ENCODE data around the gene DGCR2. TPM values are rescaled to one million over a fixed set of nuclear protein-coding genes. Genes with fewer than 3 reads are reported as not detected.

Gene DGCR2
- total RNA-seq, 2 donors from 2014 or later, result 29.6 to 34.6 TPM

- Mint-ChIP-seq H3K27me3 (no peaks in the 10 kb centered on the region), H3K27ac (no peak overlapping the region), H3K9me3 (no peaks in the 10 kb centered on the region), H3K4me1 (ENCODE audit: low read depth in 2 of 2) (peaks cover 0 to 10% of the 10 kb centered on the region in 2 donors), H3K36me3 (peaks cover 14% of the 10 kb centered on the region), H3K4me3 (no peak overlapping the region)
- ATAC-seq (no peak), DNase-seq (ENCODE audit: low spot score) (no peak)
Measured at GRCh38 chr22:19137384-19138216, 15.4 kb upstream of the DGCR2 start.

- DNase-seq (ENCODE audit: low spot score) (no peak), ATAC-seq (no peak)
- Mint-ChIP-seq H3K9me3 (no peaks in the 10 kb centered on the region), H3K36me3 (peaks cover 14% of the 10 kb centered on the region), H3K4me1 (ENCODE audit: low read depth in 2 of 2) (peaks cover 0 to 10% of the 10 kb centered on the region in 2 donors), H3K27ac (no peak overlapping the region), H3K4me3 (no peak overlapping the region), H3K27me3 (no peaks in the 10 kb centered on the region)
Measured at GRCh38 chr22:19136915-19137314, 14.7 kb upstream of the DGCR2 start.

DNA sequence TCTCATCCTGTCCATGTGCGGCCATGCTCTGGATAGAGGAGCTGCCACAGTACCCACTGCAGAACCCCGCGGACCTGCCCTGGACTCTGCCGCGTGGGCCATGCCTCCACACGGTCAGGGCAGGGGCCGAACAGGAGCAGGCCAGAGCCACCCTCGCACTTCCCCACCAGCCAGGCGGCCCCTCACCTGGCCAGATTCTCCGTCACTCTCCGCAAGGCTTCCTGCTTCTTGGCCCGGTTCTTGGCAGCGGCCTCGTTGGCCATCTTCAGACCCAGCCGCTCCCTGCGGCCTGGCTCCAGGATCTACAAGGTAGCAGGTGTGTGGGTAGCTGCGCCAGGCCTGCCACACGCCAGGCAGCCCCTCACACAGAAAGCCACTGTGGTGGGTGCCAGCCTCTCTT lies 12.7 kb upstream of the DGCR2 start:
- DNase-seq (ENCODE audit: low spot score), result no peak
- peaks cover 6% of the 10 kb centered on the region for H3K36me3 Mint-ChIP-seq
- H3K27ac Mint-ChIP-seq, result no peak overlapping the region
- H3K27me3 Mint-ChIP-seq, result no peaks in the 10 kb centered on the region
- H3K4me1 Mint-ChIP-seq (ENCODE audit: low read depth in 2 of 2), result peaks cover 0 to 6% of the 10 kb centered on the region in 2 donors
- H3K9me3 Mint-ChIP-seq, result no peaks in the 10 kb centered on the region
- ATAC-seq, result no peak
- H3K4me3 Mint-ChIP-seq, result no peak overlapping the region

GRCh38 chr22:19134176-19134831 lies 12.1 kb upstream of the DGCR2 start:
- no peaks in the 10 kb centered on the region for H3K9me3 Mint-ChIP-seq
- H3K4me3 Mint-ChIP-seq, result no peak overlapping the region
- H3K27ac Mint-ChIP-seq, result no peak overlapping the region
- ATAC-seq (no peak), DNase-seq (ENCODE audit: low spot score) (no peak)
- no peaks in the 10 kb centered on the region for H3K27me3 Mint-ChIP-seq
- peaks cover 6% of the 10 kb centered on the region for H3K36me3 Mint-ChIP-seq
- H3K4me1 Mint-ChIP-seq (ENCODE audit: low read depth in 2 of 2), result peaks cover 0 to 3% of the 10 kb centered on the region in 2 donors

DNA sequence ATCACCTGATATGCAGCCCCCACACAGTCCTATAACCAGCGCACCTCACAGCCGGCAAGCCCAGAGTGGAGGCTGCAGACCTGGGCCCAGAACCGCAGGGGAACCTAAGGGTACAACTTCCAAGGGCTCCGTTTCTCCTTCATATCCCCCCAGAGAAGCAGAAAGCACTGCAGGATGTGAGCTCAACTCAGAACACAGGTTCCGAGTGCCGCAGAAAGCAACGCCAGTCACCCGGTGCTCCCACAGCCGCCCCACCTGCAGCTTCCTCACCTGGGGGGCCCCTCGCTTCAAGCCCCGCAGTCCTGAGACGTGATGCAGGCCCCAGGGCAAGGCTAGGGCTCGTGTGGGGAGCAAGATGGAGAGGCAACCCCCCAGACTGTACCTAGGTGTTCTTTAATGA lies 11.3 kb upstream of the DGCR2 start:
- Mint-ChIP-seq H3K4me1 (ENCODE audit: low read depth in 2 of 2) (peaks cover 0 to 3% of the 10 kb centered on the region in 2 donors), H3K27ac (no peak overlapping the region), H3K27me3 (no peaks in the 10 kb centered on the region), H3K4me3 (no peak overlapping the region), H3K9me3 (no peaks in the 10 kb centered on the region), H3K36me3 (peaks cover 6% of the 10 kb centered on the region)
- DNase-seq (ENCODE audit: low spot score), result no peak
- ATAC-seq, result no peak

DNA sequence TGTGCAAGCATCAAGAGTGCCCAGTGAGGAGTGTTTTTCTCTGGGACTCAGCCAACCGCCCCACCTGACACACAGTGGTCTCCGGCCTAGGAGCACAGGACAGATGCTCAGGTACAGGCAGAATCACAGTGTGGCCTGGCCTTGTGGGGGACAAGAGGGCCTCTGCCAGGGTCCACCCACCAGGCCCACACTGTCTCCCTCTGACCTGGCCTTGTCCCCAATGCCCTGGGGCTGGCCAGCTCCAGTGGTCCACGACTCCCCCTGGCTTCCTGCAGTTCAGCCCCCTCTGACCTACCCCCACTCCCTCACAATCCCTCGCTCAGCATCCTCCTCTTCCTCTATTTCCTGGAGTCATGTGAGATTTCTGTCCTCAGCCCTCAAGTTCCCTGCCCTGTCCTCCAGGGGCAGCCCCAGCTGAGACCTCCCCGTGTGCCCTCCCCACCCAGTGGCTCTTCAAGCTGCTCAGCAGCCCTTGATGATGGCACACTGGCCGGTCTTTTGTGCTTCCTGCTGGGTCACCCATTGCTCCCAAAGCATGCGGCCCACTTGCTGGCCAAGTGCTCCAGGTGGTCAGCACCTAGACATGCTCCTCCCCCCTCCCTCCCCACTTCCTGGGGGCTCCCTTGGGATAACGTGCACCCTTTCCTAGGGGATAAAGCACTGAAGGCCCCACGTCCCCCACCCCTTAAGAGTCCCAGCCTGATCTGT lies 10.6 kb upstream of the DGCR2 start:
- Mint-ChIP-seq H3K9me3 (no peaks in the 10 kb centered on the region), H3K27me3 (no peaks in the 10 kb centered on the region), H3K4me1 (ENCODE audit: low read depth in 2 of 2) (peaks cover 0 to 3% of the 10 kb centered on the region in 2 donors), H3K4me3 (no peak overlapping the region), H3K36me3 (peaks cover 6% of the 10 kb centered on the region), H3K27ac (no peak overlapping the region)
- ATAC-seq, result no peak
- no peak for DNase-seq (ENCODE audit: low spot score)

- H3K27me3 Mint-ChIP-seq, result no peaks in the 10 kb centered on the region
- DNase-seq (ENCODE audit: low spot score), result no peak
- H3K4me3 Mint-ChIP-seq, result no peak overlapping the region
- H3K9me3 Mint-ChIP-seq, result no peaks in the 10 kb centered on the region
- ATAC-seq, result no peak
- peaks cover 0 to 3% of the 10 kb centered on the region in 2 donors for H3K4me1 Mint-ChIP-seq (ENCODE audit: low read depth in 2 of 2)
- H3K27ac Mint-ChIP-seq, result no peak overlapping the region
- peaks cover 6% of the 10 kb centered on the region for H3K36me3 Mint-ChIP-seq
Measured at GRCh38 chr22:19132153-19132552, 9.9 kb upstream of the DGCR2 start.

DNA sequence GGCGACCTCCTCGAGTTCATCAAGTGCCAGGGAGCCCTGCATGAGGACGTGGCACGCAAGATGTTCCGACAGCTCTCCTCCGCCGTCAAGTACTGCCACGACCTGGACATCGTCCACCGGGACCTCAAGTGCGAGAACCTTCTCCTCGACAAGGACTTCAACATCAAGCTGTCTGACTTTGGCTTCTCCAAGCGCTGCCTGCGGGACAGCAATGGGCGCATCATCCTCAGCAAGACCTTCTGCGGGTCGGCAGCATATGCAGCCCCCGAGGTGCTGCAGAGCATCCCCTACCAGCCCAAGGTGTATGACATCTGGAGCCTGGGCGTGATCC lies 9.4 kb upstream of the DGCR2 start:
- peaks cover 0 to under 1% of the 10 kb centered on the region in 2 donors for H3K4me1 Mint-ChIP-seq (ENCODE audit: low read depth in 2 of 2)
- no peak overlapping the region for H3K4me3 Mint-ChIP-seq
- DNase-seq (ENCODE audit: low spot score) (no peak), ATAC-seq (no peak)
- H3K27ac Mint-ChIP-seq, result no peak overlapping the region
- no peaks in the 10 kb centered on the region for H3K27me3 Mint-ChIP-seq
- peaks cover 6% of the 10 kb centered on the region for H3K36me3 Mint-ChIP-seq
- H3K9me3 Mint-ChIP-seq, result no peaks in the 10 kb centered on the region

- H3K4me3 Mint-ChIP-seq, result no peak within 1 kb of the TSS
- H3K27ac Mint-ChIP-seq, result no peak within 1 kb of the TSS
- H3K36me3 Mint-ChIP-seq, result peaks cover 6% of the 10 kb centered on the region
- H3K27me3 Mint-ChIP-seq, result no peaks in the 10 kb centered on the region
- no peak for DNase-seq (ENCODE audit: low spot score)
- no peak for ATAC-seq
- no peaks in the 10 kb centered on the region for H3K9me3 Mint-ChIP-seq
- no peaks in the 10 kb centered on the region for H3K4me1 Mint-ChIP-seq (ENCODE audit: low read depth in 2 of 2)
Measured at GRCh38 chr22:19130959-19131684, 8.9 kb upstream of the DGCR2 start, which contains the start of gene TSSK2. Gene TSSK2 (plus strand): TSS chr22:19131308. CDS start chr22:19131400, 92 bp downstream.

DNA sequence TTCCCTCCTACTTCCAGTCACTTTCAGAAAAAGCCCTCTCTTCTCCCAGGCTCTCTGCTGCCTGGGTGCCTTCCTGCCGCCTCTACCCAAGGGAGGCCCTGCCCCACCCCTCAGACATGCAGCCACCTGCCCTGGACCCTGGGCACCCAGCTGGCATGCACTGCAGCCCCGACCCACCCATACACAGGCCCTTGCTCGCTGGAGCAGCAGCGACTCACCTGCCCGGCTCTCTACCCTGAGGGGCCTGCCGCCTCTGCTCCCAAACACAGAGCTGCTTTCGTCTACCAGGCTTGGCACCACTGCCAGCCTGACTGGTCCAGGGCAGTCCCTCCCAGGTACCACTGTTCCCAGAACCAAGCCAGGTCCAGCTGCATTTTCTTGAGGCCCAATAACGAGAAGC lies 7.7 kb upstream of the DGCR2 start:
- DNase-seq (ENCODE audit: low spot score) (no peak), ATAC-seq (no peak)
- H3K27ac Mint-ChIP-seq, result no peak overlapping the region
- H3K4me1 Mint-ChIP-seq (ENCODE audit: low read depth in 2 of 2), result no peaks in the 10 kb centered on the region
- H3K9me3 Mint-ChIP-seq, result no peaks in the 10 kb centered on the region
- H3K27me3 Mint-ChIP-seq, result no peaks in the 10 kb centered on the region
- no peak overlapping the region for H3K4me3 Mint-ChIP-seq
- no peaks in the 10 kb centered on the region for H3K36me3 Mint-ChIP-seq

DNA sequence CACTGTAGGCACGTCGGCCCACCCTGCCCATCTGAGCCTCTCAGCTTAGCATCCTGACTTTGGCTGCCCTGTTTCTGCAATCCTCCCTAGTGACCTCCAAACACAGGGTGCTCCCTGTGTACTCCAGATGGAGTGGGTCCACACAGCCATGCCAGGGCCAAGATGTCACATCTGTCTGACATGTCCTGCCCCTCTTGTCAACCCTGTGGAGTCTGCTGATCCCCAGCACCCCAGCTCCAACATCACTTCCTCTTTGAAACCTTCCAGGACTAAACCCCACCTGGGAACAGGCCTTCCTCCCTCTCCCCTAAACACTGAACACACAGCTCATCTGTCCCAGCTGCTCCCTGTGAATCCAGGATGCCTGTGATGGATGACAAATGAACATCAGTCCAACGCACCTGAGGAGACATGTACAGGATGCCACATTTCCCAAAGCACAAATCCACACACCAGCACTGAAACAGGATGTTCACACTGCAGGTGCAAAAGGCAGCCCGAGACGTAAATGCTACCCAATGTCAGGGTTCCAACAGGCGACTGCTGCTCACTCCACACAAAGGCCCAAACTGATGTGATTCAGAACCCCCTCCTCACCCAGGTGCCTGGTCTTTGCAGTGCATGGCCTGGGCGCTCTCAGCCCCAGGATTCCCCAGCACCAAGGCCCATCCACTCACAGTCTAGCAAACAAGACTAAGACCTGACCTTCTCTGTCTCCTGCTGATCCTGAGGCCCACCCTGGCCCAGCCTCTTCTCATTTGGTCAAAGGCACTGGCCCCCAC lies 6.9 kb upstream of the DGCR2 start:
- no peaks in the 10 kb centered on the region for H3K27me3 Mint-ChIP-seq
- ATAC-seq, result no peak
- no peak overlapping the region for H3K4me3 Mint-ChIP-seq
- no peaks in the 10 kb centered on the region for H3K4me1 Mint-ChIP-seq (ENCODE audit: low read depth in 2 of 2)
- no peak for DNase-seq (ENCODE audit: low spot score)
- no peaks in the 10 kb centered on the region for H3K36me3 Mint-ChIP-seq
- H3K27ac Mint-ChIP-seq, result no peak overlapping the region
- no peaks in the 10 kb centered on the region for H3K9me3 Mint-ChIP-seq

DNA sequence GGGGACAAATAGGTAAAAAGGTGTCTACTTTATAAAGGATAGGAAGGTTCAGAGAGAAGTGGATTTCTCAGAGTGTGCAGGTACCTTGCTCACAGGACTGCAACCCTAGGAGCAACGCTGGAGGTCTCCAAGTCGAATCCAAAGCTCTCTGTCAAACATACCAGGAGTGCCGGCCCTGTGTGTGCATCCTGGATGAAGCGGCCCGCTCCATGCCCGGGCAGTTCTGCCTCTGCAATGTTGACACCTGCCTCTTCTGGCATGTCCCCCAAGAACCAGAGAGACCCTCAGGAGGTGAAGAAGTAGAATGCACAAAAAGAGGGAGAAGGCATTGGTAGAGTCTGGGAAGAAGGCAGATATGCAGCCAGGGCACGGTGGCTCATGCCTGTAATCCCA lies 5.8 kb upstream of the DGCR2 start:
- H3K4me3 Mint-ChIP-seq, result no peak overlapping the region
- DNase-seq (ENCODE audit: low spot score) (no peak), ATAC-seq (no peak)
- no peak overlapping the region for H3K27ac Mint-ChIP-seq
- no peaks in the 10 kb centered on the region for H3K36me3 Mint-ChIP-seq
- H3K9me3 Mint-ChIP-seq, result no peaks in the 10 kb centered on the region
- no peaks in the 10 kb centered on the region for H3K27me3 Mint-ChIP-seq
- peaks cover 1 to 2% of the 10 kb centered on the region in 2 donors for H3K4me1 Mint-ChIP-seq (ENCODE audit: low read depth in 2 of 2)
